H9 (cell line): Measurements from ENCODE around the gene CCDC92B. TPM values are rescaled to one million over a fixed set of nuclear protein-coding genes. Genes with fewer than 3 reads are reported as not detected.

ENCODE experiments used
- DNase-seq: peaks from one replicate; pipeline ENCODE4 v3.0.0-alpha.2; 2017
- H2AFZ ChIP-seq: one replicate; pipeline ENCODE4 v1.6.1; 2013; ENCODE audit warnings: mild to moderate bottlenecking, low read length, control low read depth, moderate library complexity
- H2AK5ac ChIP-seq: 2 replicates; pipeline ENCODE4 v1.6.1; 2013; ENCODE audit warnings: low read length, control low read depth, mixed read lengths; ENCODE audit not compliant: insufficient read length
- H2BK120ac ChIP-seq: one replicate; pipeline ENCODE4 v1.6.1; 2013; ENCODE audit warnings: low read depth, mild to moderate bottlenecking, low read length, control low read depth, inconsistent platforms; ENCODE audit not compliant: poor library complexity, severe bottlenecking
- H2BK12ac ChIP-seq: 2 replicates; pipeline ENCODE4 v1.6.1; 2013; ENCODE audit warnings: low read length, control low read depth, mixed read lengths, low read depth; ENCODE audit not compliant: insufficient read length
- H2BK15ac ChIP-seq: 2 replicates; pipeline ENCODE4 v1.6.1; 2013; ENCODE audit warnings: low read depth, low read length, control low read depth
- H2BK20ac ChIP-seq: one replicate; pipeline ENCODE4 v1.6.1; 2013; ENCODE audit warnings: low read depth, mild to moderate bottlenecking, low read length, control low read depth, inconsistent platforms; ENCODE audit not compliant: poor library complexity, severe bottlenecking
- H2BK5ac ChIP-seq: 2 replicates; pipeline ENCODE4 v1.6.1; 2013; ENCODE audit warnings: low read length, control low read depth, mixed read lengths; ENCODE audit not compliant: insufficient read length
- H3K14ac ChIP-seq: 2 replicates; pipeline ENCODE4 v1.6.1; 2013; ENCODE audit warnings: low read length, control low read depth; ENCODE audit not compliant: insufficient read depth
- H3K18ac ChIP-seq: 2 replicates; pipeline ENCODE4 v1.6.1; 2013; ENCODE audit warnings: low read depth, mild to moderate bottlenecking, mixed read lengths, low read length, control low read depth; ENCODE audit not compliant: insufficient read length
- H3K23ac ChIP-seq: 2 replicates; pipeline ENCODE4 v1.6.1; 2013; ENCODE audit warnings: low read length, control low read depth, mixed read lengths, low read depth; ENCODE audit not compliant: insufficient read length
- H3K23me2 ChIP-seq: 2 replicates; pipeline ENCODE4 v1.6.1; 2013; ENCODE audit warnings: low read depth, mild to moderate bottlenecking, mixed read lengths, low read length, control low read depth; ENCODE audit not compliant: insufficient read length, poor library complexity, severe bottlenecking
- H3K27ac ChIP-seq: 2 replicates; pipeline ENCODE4 v1.5.1; 2013; ENCODE audit warnings: low read length, control low read depth, mixed read lengths, low read depth; ENCODE audit not compliant: insufficient read length
- H3K27me3 ChIP-seq: 2 replicates; pipeline ENCODE4 v1.6.1; 2013; ENCODE audit warnings: low read length, control low read depth, inconsistent platforms; ENCODE audit not compliant: insufficient read depth
- H3K4ac ChIP-seq: 2 replicates; pipeline ENCODE4 v1.6.1; 2013; ENCODE audit warnings: low read depth, mild to moderate bottlenecking, control low read depth, inconsistent platforms, low read length, moderate library complexity
- H3K4me1 ChIP-seq: 2 replicates; pipeline ENCODE4 v1.6.1; 2013; ENCODE audit warnings: low read length, control low read depth, inconsistent platforms; ENCODE audit not compliant: insufficient read depth
- H3K4me2 ChIP-seq: 2 replicates; pipeline ENCODE4 v1.6.1; 2013; ENCODE audit warnings: low read length, control low read depth, mixed read lengths; ENCODE audit not compliant: insufficient read length, insufficient read depth
- H3K56ac ChIP-seq: 2 replicates; pipeline ENCODE4 v1.6.1; 2013; ENCODE audit warnings: low read depth, mild to moderate bottlenecking, mixed read lengths, low read length, control low read depth; ENCODE audit not compliant: insufficient read length
- H3K79me1 ChIP-seq: 2 replicates; pipeline ENCODE4 v1.6.1; 2013; ENCODE audit warnings: low read depth, mild to moderate bottlenecking, moderate library complexity, low read length, control low read depth, inconsistent platforms; ENCODE audit not compliant: insufficient read depth, poor library complexity, severe bottlenecking
- H3K79me2 ChIP-seq: 2 replicates; pipeline ENCODE4 v1.6.1; 2013; ENCODE audit warnings: low read length, control low read depth, inconsistent platforms; ENCODE audit not compliant: insufficient read depth
- H3K9ac ChIP-seq: 2 replicates; pipeline ENCODE4 v1.6.1; 2013; ENCODE audit warnings: low read length, control low read depth, mixed read lengths; ENCODE audit not compliant: insufficient read length; ENCODE audit errors: extremely low read depth
- H3K9me3 ChIP-seq: one replicate; pipeline ENCODE4 v1.6.1; 2013; ENCODE audit warnings: low read depth, low read length, inconsistent platforms; ENCODE audit not compliant: control insufficient read depth
- H3T11ph ChIP-seq: one replicate; pipeline ENCODE4 v1.6.1; 2013; ENCODE audit warnings: mild to moderate bottlenecking, low read length, control low read depth, inconsistent platforms
- H4K20me1 ChIP-seq: one replicate; pipeline ENCODE4 v1.6.1; 2013; ENCODE audit not compliant: control insufficient read depth, insufficient read length, insufficient read depth
- H4K5ac ChIP-seq: 2 replicates; pipeline ENCODE4 v1.6.1; 2013; ENCODE audit warnings: low read depth, mild to moderate bottlenecking, mixed read lengths, low read length, control low read depth; ENCODE audit not compliant: insufficient read length
- H4K8ac ChIP-seq: replicated peaks from 2 replicates; pipeline ENCODE4 v1.6.1; 2013; ENCODE audit warnings: low read length, control low read depth, mixed read lengths, low read depth; ENCODE audit not compliant: insufficient read length
- H4K91ac ChIP-seq: 2 replicates; pipeline ENCODE4 v1.6.1; 2013; ENCODE audit warnings: low read depth, mild to moderate bottlenecking, moderate library complexity, mixed read lengths, low read length, control low read depth; ENCODE audit not compliant: insufficient read length
- H3K27ac Mint-ChIP-seq, 3 experiments: 2 replicates in 2 of 3; 3 replicates in 1 of 3; pipeline ENCODE4 v1.8.0; 2020 to 2021; ENCODE audit warnings: mixed read lengths in 3 of 3, mild to moderate bottlenecking in 1 of 3, moderate library complexity in 1 of 3
- H3K27me3 Mint-ChIP-seq: 2 replicates; pipeline ENCODE4 v1.8.0; 2021; ENCODE audit warnings: low read depth, mild to moderate bottlenecking, moderate library complexity, mixed read lengths
- H3K36me3 Mint-ChIP-seq, 3 experiments: 2 replicates in 2 of 3; 3 replicates in 1 of 3; pipeline ENCODE4 v1.8.0; 2020 to 2021; ENCODE audit warnings: low read depth in 3 of 3, mixed read lengths in 3 of 3; ENCODE audit not compliant: insufficient read depth in 1 of 3
- H3K4me1 Mint-ChIP-seq, 2 experiments: 2 replicates each; pipeline ENCODE4 v1.8.0; 2020; ENCODE audit warnings: mixed read lengths in 2 of 2
- H3K4me3 Mint-ChIP-seq, 2 experiments: 2 replicates in 1 of 2; 3 replicates in 1 of 2; pipeline ENCODE4 v1.8.0; 2020 to 2021; ENCODE audit warnings: mild to moderate bottlenecking in 2 of 2, mixed read lengths in 2 of 2, moderate library complexity in 1 of 2
- H3K9me3 Mint-ChIP-seq, 2 experiments: 2 replicates in 1 of 2; 3 replicates in 1 of 2; pipeline ENCODE4 v1.8.0; 2020; ENCODE audit warnings: mild to moderate bottlenecking in 2 of 2, mixed read lengths in 2 of 2, moderate library complexity in 1 of 2
- CTCF ChIP-seq: fragments of 200-600 bp; sonication (generic); conservative IDR thresholded peaks from 3 replicates; pipeline ENCODE4 v1.8.0; 2021; ENCODE audit warnings: antibody characterized with exemption, mild to moderate bottlenecking
- WGBS: extraction: QIAGEN DNeasy Blood & Tissue Kit; methylation state at CpG from one replicate; pipeline ENCODE4 v1.1.7; 2013; ENCODE audit warnings: missing lambda C conversion rate, low lambda C conversion rate, mixed read lengths; ENCODE audit not compliant: insufficient read length; ENCODE audit errors: extremely low coverage; 5-methylcytosine and 5-hydroxymethylcytosine counted together
- total RNA-seq: library from RNA; stranded (reverse); gene quantifications from 2 replicates; pipeline ENCODE4 v1.2.1, GENCODE V29; 2021

The CCDC92B gene
- total RNA-seq, 1 experiment from 2014 or later: 8.0 TPM

- Mint-ChIP-seq H3K9me3 (no peaks in the 10 kb centered on the region), H3K27me3 (no peaks in the 10 kb centered on the region), H3K27ac (no peak overlapping the region), H3K36me3 (no peaks in the 10 kb centered on the region; a peak in 1 of 7 replicates), H3K4me3 (no peak overlapping the region), H3K4me1 (peaks cover 19 to 27% of the 10 kb centered on the region in 2 experiments)
- Histone ChIP-seq H3K4me2 (no peak overlapping the region), H3T11ph (no peak overlapping the region), H2BK20ac (no peak overlapping the region), H2BK12ac (no peak overlapping the region), H2AK5ac (no peak overlapping the region), H3K23me2 (no peaks in the 10 kb centered on the region), H2BK5ac (no peak overlapping the region), H3K14ac (no peak overlapping the region), H3K4me1 (no peaks in the 10 kb centered on the region), H3K27ac (no peak overlapping the region), H4K91ac (no peak overlapping the region), H2AFZ (no peak overlapping the region), H3K9ac (no peak overlapping the region), H3K9me3 (no peaks in the 10 kb centered on the region), H3K56ac (no peak overlapping the region), H3K79me2 (no peaks in the 10 kb centered on the region), H3K23ac (no peak overlapping the region), H3K4ac (no peak overlapping the region), H3K27me3 (no peaks in the 10 kb centered on the region), H3K79me1 (no peaks in the 10 kb centered on the region), H4K5ac (no peak overlapping the region), H4K20me1 (peaks cover 5% of the 10 kb centered on the region), H4K8ac (no peak overlapping the region), H3K18ac (no peak overlapping the region), H2BK120ac (no peak overlapping the region), H2BK15ac (no peak overlapping the region)
- TF ChIP-seq CTCF: no peak
- no peak for DNase-seq
- WGBS: no CpG with 5 or more reads among the region's 15 CpGs
These were observed 47.8 kb upstream of the CCDC92B start for GRCh38 chr17:2797226-2797625.
